Mucosa of stomach (tissue), 1 donor: ENCODE data around the gene ZSCAN31.

ENCODE experiments used
- H3K27me3 ChIP-seq: one replicate; pipeline ENCODE4 v1.7.0; 2013; ENCODE audit warnings: mild to moderate bottlenecking, low read length; ENCODE audit not compliant: control insufficient read depth, insufficient read depth
- H3K36me3 ChIP-seq: one replicate; pipeline ENCODE4 v1.7.0; 2013; ENCODE audit warnings: low read length; ENCODE audit not compliant: control insufficient read depth, insufficient read depth
- H3K4me1 ChIP-seq: one replicate; pipeline ENCODE4 v1.7.0; 2013; ENCODE audit warnings: mild to moderate bottlenecking, low read length; ENCODE audit not compliant: control insufficient read depth, insufficient read depth
- H3K4me3 ChIP-seq: one replicate; pipeline ENCODE4 v1.7.0; 2013; ENCODE audit warnings: low read length
- H3K9ac ChIP-seq: one replicate; pipeline ENCODE4 v1.7.0; 2013; ENCODE audit warnings: mild to moderate bottlenecking, low read length, moderate library complexity
- H3K9me3 ChIP-seq: one replicate; pipeline ENCODE4 v1.7.0; 2013; ENCODE audit warnings: mild to moderate bottlenecking, low read length, moderate library complexity; ENCODE audit not compliant: control insufficient read depth
- donor health status: Pancreatic carcinoma.

The ZSCAN31 gene

GRCh38 chr6:28335564-28336283, at the start of gene ZSCAN31:
ZSCAN31 (minus strand) TSS chr6:28336148; CDS start chr6:28329683, 6,465 bp downstream.
- peaks cover 12% of the 10 kb centered on the region for H3K4me1 ChIP-seq
- H3K9ac ChIP-seq = peak within 1 kb of the TSS; percentile 99
- H3K9me3 ChIP-seq = no peaks in the 10 kb centered on the region
- no peaks in the 10 kb centered on the region for H3K27me3 ChIP-seq
- H3K4me3 ChIP-seq = peak within 1 kb of the TSS; percentile 98
- no peaks in the 10 kb centered on the region for H3K36me3 ChIP-seq

- no peak overlapping the region for H3K4me3 ChIP-seq
- no peaks in the 10 kb centered on the region for H3K4me1 ChIP-seq
- H3K9me3 ChIP-seq = no peaks in the 10 kb centered on the region
Observed at GRCh38 chr6:28384143-28384533, 48.2 kb upstream of the ZSCAN31 start.

GRCh38 chr6:28383235-28384142, 47.5 kb upstream of the ZSCAN31 start:
- H3K9ac ChIP-seq = peak overlapping the region; percentile 35
- H3K27me3 ChIP-seq = no peaks in the 10 kb centered on the region
- H3K4me1 ChIP-seq = no peaks in the 10 kb centered on the region
- no peaks in the 10 kb centered on the region for H3K36me3 ChIP-seq
- H3K4me3 ChIP-seq = peak overlapping the region; percentile 9
- no peaks in the 10 kb centered on the region for H3K9me3 ChIP-seq

More at GRCh38 chr6:28384143-28384533, 48.2 kb upstream of the ZSCAN31 start:
- Histone ChIP-seq H3K9ac (no peak overlapping the region), H3K27me3 (no peaks in the 10 kb centered on the region), H3K36me3 (no peaks in the 10 kb centered on the region)

GRCh38 chr6:28380381-28380780, 44.4 kb upstream of the ZSCAN31 start:
- H3K9ac ChIP-seq = no peak overlapping the region
- H3K4me3 ChIP-seq = no peak overlapping the region
- no peaks in the 10 kb centered on the region for H3K27me3 ChIP-seq
- H3K36me3 ChIP-seq = no peaks in the 10 kb centered on the region
- H3K9me3 ChIP-seq = no peaks in the 10 kb centered on the region
- H3K4me1 ChIP-seq = no peaks in the 10 kb centered on the region

GRCh38 chr6:28378644-28379043, 42.7 kb upstream of the ZSCAN31 start:
- Histone ChIP-seq H3K9ac (no peak overlapping the region), H3K4me3 (no peak overlapping the region), H3K36me3 (no peaks in the 10 kb centered on the region), H3K9me3 (no peaks in the 10 kb centered on the region), H3K4me1 (no peaks in the 10 kb centered on the region), H3K27me3 (no peaks in the 10 kb centered on the region)

- no peaks in the 10 kb centered on the region for H3K36me3 ChIP-seq
- H3K27me3 ChIP-seq = no peaks in the 10 kb centered on the region
- H3K4me1 ChIP-seq = no peaks in the 10 kb centered on the region
- no peak overlapping the region for H3K4me3 ChIP-seq
- no peak overlapping the region for H3K9ac ChIP-seq
- H3K9me3 ChIP-seq = no peaks in the 10 kb centered on the region
Observed at GRCh38 chr6:28377879-28378278, 41.9 kb upstream of the ZSCAN31 start.

- Histone ChIP-seq H3K27me3 (no peaks in the 10 kb centered on the region), H3K4me1 (no peaks in the 10 kb centered on the region), H3K4me3 (no peak overlapping the region), H3K9ac (no peak overlapping the region), H3K9me3 (no peaks in the 10 kb centered on the region), H3K36me3 (no peaks in the 10 kb centered on the region)
Observed at GRCh38 chr6:28373925-28374324, 38.0 kb upstream of the ZSCAN31 start.

GRCh38 chr6:28371706-28372451, 35.9 kb upstream of the ZSCAN31 start:
- no peak overlapping the region for H3K4me3 ChIP-seq
- H3K36me3 ChIP-seq = no peaks in the 10 kb centered on the region
- no peaks in the 10 kb centered on the region for H3K27me3 ChIP-seq
- no peaks in the 10 kb centered on the region for H3K4me1 ChIP-seq
- no peak overlapping the region for H3K9ac ChIP-seq
- no peaks in the 10 kb centered on the region for H3K9me3 ChIP-seq

GRCh38 chr6:28371280-28371679, 35.3 kb upstream of the ZSCAN31 start:
- Histone ChIP-seq H3K9me3 (no peaks in the 10 kb centered on the region), H3K4me1 (no peaks in the 10 kb centered on the region), H3K27me3 (no peaks in the 10 kb centered on the region), H3K9ac (no peak overlapping the region), H3K36me3 (no peaks in the 10 kb centered on the region), H3K4me3 (no peak overlapping the region)

GRCh38 chr6:28370440-28370839, 34.5 kb upstream of the ZSCAN31 start:
- Histone ChIP-seq H3K9ac (no peak overlapping the region), H3K27me3 (no peaks in the 10 kb centered on the region), H3K4me1 (no peaks in the 10 kb centered on the region), H3K36me3 (no peaks in the 10 kb centered on the region), H3K4me3 (no peak overlapping the region), H3K9me3 (no peaks in the 10 kb centered on the region)

- no peak overlapping the region for H3K4me3 ChIP-seq
- H3K9ac ChIP-seq = no peak overlapping the region
- H3K27me3 ChIP-seq = no peaks in the 10 kb centered on the region
- no peaks in the 10 kb centered on the region for H3K36me3 ChIP-seq
- no peaks in the 10 kb centered on the region for H3K9me3 ChIP-seq
- no peaks in the 10 kb centered on the region for H3K4me1 ChIP-seq
Observed at GRCh38 chr6:28369463-28369862, 33.5 kb upstream of the ZSCAN31 start.

- no peak overlapping the region for H3K9ac ChIP-seq
- no peaks in the 10 kb centered on the region for H3K27me3 ChIP-seq
- H3K9me3 ChIP-seq = no peaks in the 10 kb centered on the region
- H3K36me3 ChIP-seq = no peaks in the 10 kb centered on the region
- no peak overlapping the region for H3K4me3 ChIP-seq
- H3K4me1 ChIP-seq = no peaks in the 10 kb centered on the region
Observed at GRCh38 chr6:28368522-28368921, 32.6 kb upstream of the ZSCAN31 start.
